Measurements from ENCODE around the gene STH.

Gene STH

GRCh38 chr17:45974916-45975630, 24.0 kb upstream of the STH start:
- TF ChIP-seq CTCF (conservative IDR thresholded peaks at IDR 0.05), result no peak
- peak overlapping the region; percentile 100 for H3K27ac ChIP-seq

GRCh38 chr17:45975640-45976295, 23.3 kb upstream of the STH start:
- H3K27ac ChIP-seq, result peak overlapping the region; percentile 100
- no peak for TF ChIP-seq CTCF (conservative IDR thresholded peaks at IDR 0.05)

GRCh38 chr17:45976391-45976754, 22.7 kb upstream of the STH start:
- H3K27ac ChIP-seq, result peak overlapping the region; percentile 100
- TF ChIP-seq CTCF (conservative IDR thresholded peaks at IDR 0.05), result no peak

GRCh38 chr17:45976755-45977505, 22.1 kb upstream of the STH start:
- peak overlapping the region; percentile 100; the same call in 1 of the 2 replicates for H3K27ac ChIP-seq
- no peak for TF ChIP-seq CTCF (conservative IDR thresholded peaks at IDR 0.05)

GRCh38 chr17:45977506-45977824, 21.6 kb upstream of the STH start:
- no peak for TF ChIP-seq CTCF (conservative IDR thresholded peaks at IDR 0.05)

GRCh38 chr17:45977976-45978626, 20.9 kb upstream of the STH start:
- no peak overlapping the region; the same call in 1 of the 2 replicates for H3K27ac ChIP-seq
- no peak for TF ChIP-seq CTCF (conservative IDR thresholded peaks at IDR 0.05)

More at GRCh38 chr17:45977506-45977824, 21.6 kb upstream of the STH start:
- H3K27ac ChIP-seq, result peak overlapping the region; percentile 100; the same call in 1 of the 2 replicates

GRCh38 chr17:45979137-45979536, 19.9 kb upstream of the STH start:
- no peak for TF ChIP-seq CTCF (conservative IDR thresholded peaks at IDR 0.05)
- no peak overlapping the region for H3K27ac ChIP-seq
